HL-60/S4 treated with retinoic acid at 250 ng/mL for 4 days and 3 days (cell line): ENCODE data around the gene FRMD3.

Source experiments
- in situ Hi-C: fragments of 300-500 bp; cut with MboI; formaldehyde crosslinking; loops from 2 replicates; pipeline ENCODE4 v1.7.0; 2022; ENCODE audit warnings: low sequenced_read_pairs

The FRMD3 gene

GRCh38 chr9:83538172-83538889 is at the start of gene FRMD3:
FRMD3 (minus strand) TSS chr9:83538401; CDS start chr9:83538231, 170 bp downstream.
- in situ Hi-C loops: no loop called here

- in situ Hi-C loops: no loop called here
Observed at GRCh38 chr9:83584995-83585394, 46.8 kb upstream of the FRMD3 start.

GRCh38 chr9:83583151-83584014 is 45.2 kb upstream of the FRMD3 start:
- in situ Hi-C loops: no loop called here

DNA sequence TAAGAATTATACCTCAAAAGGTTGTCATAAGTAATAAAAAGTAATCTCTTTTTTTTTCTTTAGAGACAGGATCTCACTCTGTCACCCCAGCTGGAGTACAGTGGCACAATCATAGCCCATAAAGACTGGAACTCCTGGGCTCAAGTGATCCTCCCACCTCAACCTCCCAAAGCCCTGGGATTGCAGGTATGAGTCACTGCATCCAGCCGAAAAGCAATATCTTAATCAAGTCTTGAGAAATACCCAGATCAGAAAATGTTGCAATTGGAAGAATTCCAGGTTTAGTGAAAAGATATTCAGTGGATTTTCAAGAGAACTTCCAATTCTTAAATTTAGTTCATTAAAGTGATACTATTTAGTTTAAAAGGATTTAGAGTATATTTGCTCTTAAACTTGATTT is 43.8 kb upstream of the FRMD3 start:
- in situ Hi-C loops: no loop called here

GRCh38 chr9:83574482-83574881 is 36.3 kb upstream of the FRMD3 start:
- in situ Hi-C loops: no loop called here

GRCh38 chr9:83572524-83572923 is 34.3 kb upstream of the FRMD3 start:
- in situ Hi-C loops: no loop called here

DNA sequence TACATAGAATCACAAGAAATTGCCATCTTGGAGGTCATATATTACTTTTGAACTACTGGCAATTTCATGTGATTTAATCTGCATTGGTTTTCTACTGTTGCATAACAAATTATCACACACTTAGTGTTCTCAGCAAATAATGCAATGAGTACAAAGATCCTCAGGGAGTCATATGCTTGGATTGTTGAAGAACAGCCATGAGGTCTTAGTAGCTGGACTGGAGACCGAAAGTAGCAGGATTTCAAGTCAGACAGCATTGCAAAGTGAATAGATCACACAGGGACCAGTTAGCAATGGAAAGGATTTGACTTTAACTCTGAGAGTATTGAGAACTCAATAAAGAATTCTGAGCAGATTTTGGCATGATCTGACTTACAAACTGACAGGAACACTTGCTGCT is 32.2 kb upstream of the FRMD3 start:
- in situ Hi-C loops: no loop called here

DNA sequence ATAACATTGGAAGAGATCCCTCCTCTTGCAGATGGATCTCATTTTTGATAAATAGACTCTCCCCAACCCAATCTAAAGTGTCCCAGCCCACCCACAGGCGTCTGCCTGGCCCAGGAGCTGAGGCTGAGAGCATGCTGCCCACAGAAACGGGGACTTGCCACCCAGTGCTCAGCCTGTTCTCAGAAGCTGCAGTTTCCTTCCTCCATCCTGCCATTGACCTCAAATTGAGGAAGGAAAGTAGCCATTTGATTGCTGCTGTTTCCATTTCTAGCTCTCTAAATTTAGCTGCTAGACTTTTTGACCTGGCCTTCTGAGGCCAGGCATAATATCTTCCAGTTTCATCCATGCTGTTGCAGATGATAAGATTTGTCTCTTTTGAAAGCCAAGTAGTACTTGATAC is 31.1 kb upstream of the FRMD3 start:
- in situ Hi-C loops: no loop called here

- in situ Hi-C loops: no loop called here
Observed at GRCh38 chr9:83563360-83563759, 25.2 kb upstream of the FRMD3 start.

GRCh38 chr9:83560169-83560826 is 22.1 kb upstream of the FRMD3 start:
- in situ Hi-C loops: no loop called here

GRCh38 chr9:83557771-83558170 is 19.6 kb upstream of the FRMD3 start:
- in situ Hi-C loops: no loop called here

DNA sequence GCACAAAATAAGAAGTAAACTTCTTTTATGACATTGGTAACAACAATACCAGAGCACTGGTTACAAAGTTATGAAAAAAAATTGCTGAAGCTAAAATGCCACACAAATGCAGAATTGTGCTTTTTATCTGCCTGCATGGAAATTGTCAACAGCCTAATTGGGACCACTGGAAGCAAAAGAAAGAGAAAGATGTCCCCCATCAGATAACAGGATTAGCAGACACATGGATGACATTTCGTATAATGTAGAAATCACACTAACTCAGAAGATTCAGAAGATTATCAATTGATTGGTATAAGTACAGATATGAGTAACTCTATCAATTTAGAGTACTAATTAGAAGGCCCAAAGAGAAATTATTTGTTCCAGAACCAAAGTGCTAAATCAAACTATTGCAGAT is 19.1 kb upstream of the FRMD3 start:
- in situ Hi-C loops: no loop called here

- in situ Hi-C loops: no loop called here
Observed at GRCh38 chr9:83554278-83554677, 16.1 kb upstream of the FRMD3 start.

DNA sequence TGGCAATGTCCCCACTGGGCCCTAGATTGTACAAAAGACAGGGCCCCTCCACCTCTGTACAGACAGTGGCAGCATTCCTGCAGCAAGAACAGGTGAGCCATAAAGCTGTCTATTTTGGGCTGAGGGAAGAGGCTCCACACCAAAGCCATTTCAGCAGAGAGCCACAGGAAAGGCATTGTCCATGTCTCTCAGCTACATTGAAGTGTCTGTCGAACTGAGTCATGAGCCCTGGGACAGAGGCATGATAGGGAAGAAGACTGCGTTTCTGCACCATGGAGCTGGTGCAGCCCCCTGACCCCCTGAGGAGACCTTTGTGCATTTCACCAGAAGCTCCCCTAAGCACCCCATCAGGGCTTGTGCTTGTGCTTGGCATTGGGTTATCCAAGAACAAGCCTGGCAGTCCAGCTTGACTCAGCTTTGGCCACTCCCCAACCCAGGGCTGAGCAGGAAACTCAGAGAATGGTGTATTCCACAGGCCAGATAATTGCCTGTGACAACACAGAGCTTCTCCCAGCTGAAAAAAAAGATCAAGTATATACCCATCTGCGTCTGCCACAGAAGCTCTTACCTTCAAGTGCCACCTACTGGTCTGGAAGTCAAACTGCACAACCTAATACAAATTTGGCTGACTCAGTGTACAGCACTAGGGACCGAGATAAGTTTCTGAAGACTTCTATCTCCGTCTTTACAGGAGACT is 5.9 kb upstream of the FRMD3 start:
- in situ Hi-C loops: no loop called here

DNA sequence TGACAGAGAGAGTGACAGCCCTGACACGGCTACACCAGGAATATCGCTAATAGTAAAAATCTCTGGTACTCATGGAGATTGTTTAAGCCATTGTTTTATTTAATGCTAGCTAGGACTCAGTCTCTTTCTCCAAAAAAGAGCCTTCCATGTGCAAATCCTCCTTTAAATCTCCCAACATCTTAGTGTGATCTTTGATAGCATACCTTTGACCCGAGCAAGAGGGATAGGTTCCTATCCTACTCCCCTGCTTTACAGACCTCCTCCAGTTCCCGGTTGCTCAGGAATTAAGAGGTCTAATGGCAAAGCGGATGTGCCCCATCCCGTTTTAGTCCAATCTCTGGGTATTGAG is 663 bp upstream of the FRMD3 start:
- in situ Hi-C loops: no loop called here

DNA sequence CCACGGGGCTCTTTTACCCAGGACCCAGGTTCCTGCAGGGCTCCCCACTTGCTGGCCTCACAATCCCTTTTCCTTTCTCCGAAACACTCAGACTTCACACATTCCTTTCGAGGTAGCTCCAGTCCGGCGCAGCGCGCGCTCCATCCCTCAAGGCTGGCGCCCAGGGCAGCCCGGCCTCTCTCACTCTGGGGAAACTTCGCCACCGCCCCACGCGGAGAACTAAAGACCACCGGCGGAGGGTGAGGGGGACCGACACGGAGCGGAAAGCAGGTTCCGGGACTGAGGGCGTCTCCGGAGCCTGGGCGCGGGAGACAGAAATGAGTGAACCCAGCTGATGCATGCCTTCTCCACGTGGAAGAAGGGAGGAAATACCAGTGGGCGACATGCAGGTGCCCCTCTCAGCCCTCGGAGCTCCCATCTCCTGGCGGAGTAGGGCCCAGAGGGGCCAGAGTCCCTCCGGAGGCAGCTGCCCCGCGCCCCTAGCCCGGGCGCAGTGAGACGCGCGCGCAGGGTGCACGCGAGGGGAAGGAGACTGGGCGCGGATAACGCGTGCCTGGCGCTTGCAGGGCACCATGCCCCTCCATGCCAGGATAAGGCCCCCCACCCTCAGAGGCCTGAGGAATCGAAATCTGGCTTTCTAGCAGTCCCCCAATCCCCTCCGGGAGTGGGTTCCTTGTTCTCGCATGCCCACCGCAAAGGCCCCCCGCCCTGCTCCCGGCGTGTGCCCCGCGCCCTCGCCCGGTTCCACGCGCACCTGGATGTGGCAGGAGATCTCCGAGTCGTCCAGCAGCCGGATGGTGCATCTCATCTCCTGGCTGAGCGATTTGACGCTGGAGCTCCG is 650 bp downstream of the FRMD3 start:
- in situ Hi-C loops: no loop called here

DNA sequence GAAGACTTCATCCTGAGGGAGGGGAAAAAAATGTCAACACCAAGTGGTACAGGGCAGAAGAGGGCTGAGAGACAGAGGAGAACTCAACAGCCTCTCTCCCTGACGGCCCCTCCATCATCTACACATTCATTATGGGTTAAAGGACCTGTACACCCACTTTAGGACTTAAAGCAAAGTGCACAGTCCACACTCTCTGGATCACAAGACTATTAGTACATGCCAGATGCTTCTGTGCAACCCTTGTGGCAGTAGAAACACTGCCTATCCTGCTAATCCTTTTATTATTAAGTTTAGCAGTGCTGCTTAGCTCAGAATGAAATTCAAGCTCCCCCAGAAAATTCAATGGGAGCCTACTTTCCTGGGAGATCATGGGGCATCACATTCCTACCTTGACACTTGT is 1.9 kb downstream of the FRMD3 start:
- in situ Hi-C loops: no loop called here

GRCh38 chr9:83535736-83536135 is 2.5 kb downstream of the FRMD3 start:
- in situ Hi-C loops: no loop called here

DNA sequence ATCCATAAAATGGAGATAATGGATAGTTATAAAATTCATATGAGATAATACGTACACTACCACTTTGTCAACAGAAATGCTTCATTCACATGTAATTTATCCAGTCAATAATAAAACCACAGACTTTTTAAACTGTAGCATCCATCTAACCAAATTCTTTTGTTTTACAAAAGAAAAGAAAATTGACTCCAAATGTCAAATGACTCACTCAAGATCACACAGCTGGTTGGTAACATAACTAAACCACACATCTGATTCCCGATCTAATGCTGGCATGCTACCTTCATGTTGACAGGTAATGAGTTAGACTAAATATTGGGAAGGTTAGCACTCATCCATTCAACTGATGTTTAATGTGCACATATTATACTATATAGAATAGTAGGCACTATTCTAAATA is 4.9 kb downstream of the FRMD3 start:
- in situ Hi-C loops: no loop called here

DNA sequence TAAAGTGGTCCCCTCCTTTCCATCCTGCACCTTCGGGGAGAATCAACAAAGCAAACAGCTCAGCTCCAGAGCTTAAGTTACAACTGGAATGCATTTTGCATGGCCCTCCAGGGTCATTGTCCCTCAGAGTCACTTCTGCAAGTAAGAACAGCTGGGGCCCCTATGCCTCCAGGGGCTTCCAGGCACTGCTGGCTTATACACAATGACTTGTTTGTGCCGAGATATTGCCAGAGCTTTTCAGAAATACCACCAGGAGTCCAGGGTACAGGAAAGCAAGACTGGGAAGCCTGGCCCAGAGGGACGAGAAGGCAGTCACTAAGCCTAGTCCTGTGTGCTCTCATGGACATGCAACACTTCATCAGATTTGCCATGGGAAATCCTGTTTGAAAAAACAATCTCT is 11.3 kb downstream of the FRMD3 start:
- in situ Hi-C loops: no loop called here
